GM04504 (cell line): Measurements from ENCODE around the gene TMEM150C.
"Not testable (repeated sequence)": the region's sequence is repeated elsewhere in the genome, so short reads cannot be mapped to it uniquely, and the experiment has no call there.

Source experiments
- DNase-seq: peaks from one replicate; pipeline ENCODE4 v3.0.0-alpha.2; 2012; ENCODE audit warnings: low read depth

TMEM150C gene

GRCh38 chr4:82515705-82516104 lies 46.1 kb downstream of the TMEM150C start:
- no peak for DNase-seq

GRCh38 chr4:82513382-82513781 lies 48.4 kb downstream of the TMEM150C start:
- no peak for DNase-seq

GRCh38 chr4:82510216-82510615 lies 51.6 kb downstream of the TMEM150C start:
- DNase-seq: no peak

- no peak for DNase-seq
Observed at GRCh38 chr4:82508806-82509428, 52.9 kb downstream of the TMEM150C start.

- DNase-seq: no peak
Observed at GRCh38 chr4:82508011-82508410, 53.8 kb downstream of the TMEM150C start.

GRCh38 chr4:82501154-82501442 lies 60.7 kb downstream of the TMEM150C start:
- DNase-seq: no peak

- DNase-seq: peak; percentile 31
Observed at GRCh38 chr4:82500435-82501153, 61.2 kb downstream of the TMEM150C start.

GRCh38 chr4:82499738-82500434 lies 61.9 kb downstream of the TMEM150C start:
- no peak for DNase-seq

- no peak for DNase-seq
Observed at GRCh38 chr4:82496349-82496748, 65.4 kb downstream of the TMEM150C start.

- DNase-seq: no peak
Observed at GRCh38 chr4:82495666-82496065, 66.1 kb downstream of the TMEM150C start.

- DNase-seq: peak; percentile 17
Observed at GRCh38 chr4:82493721-82494425, 67.9 kb downstream of the TMEM150C start.

GRCh38 chr4:82491251-82491960 lies 70.4 kb downstream of the TMEM150C start:
- no peak for DNase-seq

- no peak for DNase-seq
Observed at GRCh38 chr4:82489987-82490386, 71.8 kb downstream of the TMEM150C start.

- no peak for DNase-seq
Observed at GRCh38 chr4:82489076-82489475, 72.7 kb downstream of the TMEM150C start.

- no peak for DNase-seq
Observed at GRCh38 chr4:82484996-82485783, 76.6 kb downstream of the TMEM150C start.

GRCh38 chr4:82482387-82482786 lies 79.4 kb downstream of the TMEM150C start:
- no peak for DNase-seq

- DNase-seq: no peak
Observed at GRCh38 chr4:82481506-82481840, 80.3 kb downstream of the TMEM150C start.

- no peak for DNase-seq
Observed at GRCh38 chr4:82480771-82481505, 80.8 kb downstream of the TMEM150C start.

GRCh38 chr4:82479562-82479961 lies 82.2 kb downstream of the TMEM150C start:
- DNase-seq: no peak

- not testable (repeated sequence) for DNase-seq
Observed at GRCh38 chr4:82477469-82477868, 84.3 kb downstream of the TMEM150C start.

- DNase-seq: not testable (repeated sequence)
Observed at GRCh38 chr4:82475931-82476330, 85.9 kb downstream of the TMEM150C start.
